ENCODE data around the gene HHAT. TPM values are rescaled to one million over a fixed set of nuclear protein-coding genes. Genes with fewer than 3 reads are reported as not detected.

The HHAT gene
- total and polyA plus RNA-seq, 7 donors: 0.11 to 0.64 (median 0.16) TPM

DNA sequence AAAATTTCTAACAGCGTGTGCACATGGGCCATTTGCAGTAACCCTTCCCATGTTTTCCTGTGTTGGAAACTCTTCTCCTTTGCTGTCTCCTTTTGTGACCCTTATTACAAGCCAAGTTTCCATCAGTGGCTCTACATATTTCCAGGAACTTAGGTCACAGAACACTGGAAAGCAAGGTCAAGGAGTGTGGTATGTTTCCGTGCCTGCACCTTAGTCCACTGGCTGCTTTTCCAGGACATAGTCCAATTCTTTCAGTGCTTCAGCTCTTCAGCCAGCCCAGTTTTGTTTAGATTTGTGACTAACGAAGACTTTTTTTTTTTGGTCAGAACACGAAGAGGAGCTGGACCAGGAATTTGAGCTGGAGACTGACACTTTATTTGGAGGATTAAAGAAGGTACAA lies 33.8 kb downstream of the HHAT start:
- ATAC-seq: no peak
- no peak for DNase-seq
- Histone ChIP-seq H3K27ac (no peak overlapping the region), H3K27me3 (ENCODE audit: insufficient read depth in 3 of 3, low read length in 2 of 3) (no peaks in the 10 kb centered on the region), H3K36me3 (ENCODE audit: insufficient read depth in 1 of 2, low read depth in 1 of 2) (no peaks in the 10 kb centered on the region), H3K4me1 (no peaks in the 10 kb centered on the region), H3K9me3 (no peaks in the 10 kb centered on the region), H3K4me3 (no peak overlapping the region)
- intact Hi-C loops (cut with DNase I): no loop called here
- TF ChIP-seq, protein P1, sequence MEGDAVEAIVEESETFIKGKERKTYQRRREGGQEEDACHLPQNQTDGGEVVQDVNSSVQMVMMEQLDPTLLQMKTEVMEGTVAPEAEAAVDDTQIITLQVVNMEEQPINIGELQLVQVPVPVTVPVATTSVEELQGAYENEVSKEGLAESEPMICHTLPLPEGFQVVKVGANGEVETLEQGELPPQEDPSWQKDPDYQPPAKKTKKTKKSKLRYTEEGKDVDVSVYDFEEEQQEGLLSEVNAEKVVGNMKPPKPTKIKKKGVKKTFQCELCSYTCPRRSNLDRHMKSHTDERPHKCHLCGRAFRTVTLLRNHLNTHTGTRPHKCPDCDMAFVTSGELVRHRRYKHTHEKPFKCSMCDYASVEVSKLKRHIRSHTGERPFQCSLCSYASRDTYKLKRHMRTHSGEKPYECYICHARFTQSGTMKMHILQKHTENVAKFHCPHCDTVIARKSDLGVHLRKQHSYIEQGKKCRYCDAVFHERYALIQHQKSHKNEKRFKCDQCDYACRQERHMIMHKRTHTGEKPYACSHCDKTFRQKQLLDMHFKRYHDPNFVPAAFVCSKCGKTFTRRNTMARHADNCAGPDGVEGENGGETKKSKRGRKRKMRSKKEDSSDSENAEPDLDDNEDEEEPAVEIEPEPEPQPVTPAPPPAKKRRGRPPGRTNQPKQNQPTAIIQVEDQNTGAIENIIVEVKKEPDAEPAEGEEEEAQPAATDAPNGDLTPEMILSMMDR (IDR thresholded peaks at IDR 0.05): no peak
- 20 to 61% (median 52%) methylated on average over 4 of the region's 4 CpGs for WGBS, 3 donors

GRCh38 chr1:210363119-210363518 lies 34.4 kb downstream of the HHAT start:
- 15 to 50% (median 44%) methylated on average over 6 of the region's 6 CpGs for WGBS, 3 donors
- Histone ChIP-seq H3K4me3 (no peak overlapping the region), H3K9me3 (no peaks in the 10 kb centered on the region), H3K27ac (no peak overlapping the region), H3K36me3 (ENCODE audit: insufficient read depth in 1 of 2, low read depth in 1 of 2) (no peaks in the 10 kb centered on the region), H3K4me1 (no peaks in the 10 kb centered on the region), H3K27me3 (ENCODE audit: insufficient read depth in 3 of 3, low read length in 2 of 3) (no peaks in the 10 kb centered on the region)
- ATAC-seq (no peak), DNase-seq (no peak)
- TF ChIP-seq, protein P1 (IDR thresholded peaks at IDR 0.05): no peak
- intact Hi-C loops (cut with DNase I): no loop called here

- no peak overlapping the region for H3K27ac ChIP-seq
- no peaks in the 10 kb centered on the region for H3K9me3 ChIP-seq
- no peaks in the 10 kb centered on the region for H3K36me3 ChIP-seq (ENCODE audit: insufficient read depth in 1 of 2, low read depth in 1 of 2)
- no peaks in the 10 kb centered on the region for H3K27me3 ChIP-seq (ENCODE audit: insufficient read depth in 3 of 3, low read length in 2 of 3)
- no peaks in the 10 kb centered on the region for H3K4me1 ChIP-seq
- H3K4me3 ChIP-seq: no peak overlapping the region
- intact Hi-C loops (cut with DNase I): no loop called here
- ATAC-seq (no peak), DNase-seq (no peak)
- WGBS, 3 donors: 46 to 87% (median 60%) methylated on average over 5 of the region's 5 CpGs
- TF ChIP-seq, protein P1 (IDR thresholded peaks at IDR 0.05): no peak
These were observed 35.8 kb downstream of the HHAT start for GRCh38 chr1:210364479-210364878.

- intact Hi-C loops (cut with DNase I): no loop called here
- TF ChIP-seq, protein P1 (IDR thresholded peaks at IDR 0.05): no peak
- no peaks in the 10 kb centered on the region for H3K36me3 ChIP-seq (ENCODE audit: insufficient read depth in 1 of 2, low read depth in 1 of 2)
- no peaks in the 10 kb centered on the region for H3K9me3 ChIP-seq
- ATAC-seq (no peak), DNase-seq (no peak)
- no peak overlapping the region for H3K27ac ChIP-seq
- no peaks in the 10 kb centered on the region for H3K27me3 ChIP-seq (ENCODE audit: insufficient read depth in 3 of 3, low read length in 2 of 3)
- H3K4me1 ChIP-seq: no peaks in the 10 kb centered on the region
- no peak overlapping the region for H3K4me3 ChIP-seq
- WGBS, 3 donors: 89 to 95% (median 92%) methylated on average over 6 of the region's 6 CpGs
These were observed 38.1 kb downstream of the HHAT start for GRCh38 chr1:210366767-210367166.

DNA sequence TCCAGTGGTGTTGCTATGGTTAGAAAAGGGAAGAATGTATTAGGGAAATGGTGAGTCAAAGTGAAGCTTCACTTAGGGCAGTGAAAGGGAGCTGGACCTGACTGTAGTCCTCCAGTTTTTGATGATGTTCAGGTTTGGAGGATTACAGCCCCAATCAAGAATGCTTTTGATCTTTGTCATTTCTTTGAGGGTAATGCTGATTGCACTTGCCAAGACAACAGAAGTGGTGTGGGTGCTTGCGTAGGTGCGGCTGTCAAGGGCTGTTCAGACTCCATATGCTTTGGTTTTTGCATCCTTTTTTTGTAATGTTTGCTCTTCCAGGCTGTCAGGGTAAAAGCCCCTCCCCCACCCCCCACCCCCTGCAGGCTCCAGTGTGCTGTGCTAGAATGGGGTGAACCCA lies 38.9 kb downstream of the HHAT start:
- intact Hi-C loops (cut with DNase I): no loop called here
- ATAC-seq: no peak
- no peaks in the 10 kb centered on the region for H3K27me3 ChIP-seq (ENCODE audit: insufficient read depth in 3 of 3, low read length in 2 of 3)
- no peaks in the 10 kb centered on the region for H3K9me3 ChIP-seq
- no peak overlapping the region for H3K27ac ChIP-seq
- TF ChIP-seq, protein P1 (IDR thresholded peaks at IDR 0.05): no peak
- H3K4me3 ChIP-seq: no peak overlapping the region
- DNase-seq: no peak
- H3K36me3 ChIP-seq (ENCODE audit: insufficient read depth in 1 of 2, low read depth in 1 of 2): no peaks in the 10 kb centered on the region
- 97 to 100% (median 98%) methylated on average over 2 of the region's 2 CpGs for WGBS, 3 donors
- no peaks in the 10 kb centered on the region for H3K4me1 ChIP-seq
